HG02588 (cell line): ENCODE data around the gene DOK4.
A peak's percentile ranks its signal among the peaks of the same experiment; 100 is the strongest.

Source experiments
- ATAC-seq: cut with Tn5 transposase; IDR thresholded peaks from one replicate; pipeline ENCODE4 v1.9.1; 2021; ENCODE audit warnings: mild to moderate bottlenecking, moderate library complexity; ENCODE audit not compliant: unreplicated experiment

DOK4 gene

DNA sequence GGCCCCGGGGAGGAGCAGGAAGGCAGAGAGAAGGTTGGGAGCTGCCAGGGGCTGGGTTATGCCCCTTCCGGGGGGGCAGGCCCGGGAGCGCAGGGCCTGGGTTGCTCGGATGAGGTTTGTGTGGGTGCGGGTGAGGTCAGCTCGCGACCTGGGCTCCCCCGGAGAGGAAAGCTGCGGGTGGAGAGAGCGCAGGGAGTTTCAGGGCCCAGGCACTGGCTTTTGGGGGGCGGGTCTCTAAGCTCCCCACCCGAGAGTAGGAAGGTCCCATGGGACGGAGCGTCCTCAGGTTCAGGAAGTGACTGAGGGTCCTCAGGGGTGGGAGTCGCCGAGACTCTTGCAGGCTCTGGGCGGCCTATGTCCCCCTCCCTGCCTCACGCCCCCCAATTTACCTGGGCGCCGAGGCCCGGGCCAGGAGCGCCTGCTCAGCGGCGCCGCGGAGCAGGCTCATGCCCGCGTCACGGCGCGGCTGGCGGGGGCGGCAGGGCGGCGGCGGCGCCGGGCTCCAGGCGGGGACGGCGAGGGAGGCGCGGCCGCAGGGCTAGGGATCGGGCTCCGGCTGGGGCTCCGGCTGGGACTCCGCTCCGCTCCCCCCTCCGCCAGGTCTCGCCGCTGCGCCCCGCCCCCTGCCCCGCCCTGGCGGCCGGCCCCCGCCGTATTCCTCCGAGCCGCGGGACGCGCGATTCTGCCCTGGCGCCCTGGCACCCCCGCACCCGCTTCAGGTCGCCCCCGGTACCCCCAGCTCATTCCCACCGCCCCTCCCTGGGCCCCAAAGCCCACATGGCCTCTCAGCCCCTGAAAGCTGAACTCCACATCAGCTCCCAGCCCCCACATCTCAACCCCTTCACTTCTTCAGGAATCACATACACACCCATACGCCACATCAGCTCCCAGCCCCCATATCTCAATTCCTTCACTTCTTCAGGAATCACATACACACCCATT is at the start of gene DOK4:
DOK4 (minus strand) TSS at position 578 of the 942 bp plus-strand sequence. CDS start 6,986 bp downstream, outside the sequence.
- peak; percentile 76 for ATAC-seq

DNA sequence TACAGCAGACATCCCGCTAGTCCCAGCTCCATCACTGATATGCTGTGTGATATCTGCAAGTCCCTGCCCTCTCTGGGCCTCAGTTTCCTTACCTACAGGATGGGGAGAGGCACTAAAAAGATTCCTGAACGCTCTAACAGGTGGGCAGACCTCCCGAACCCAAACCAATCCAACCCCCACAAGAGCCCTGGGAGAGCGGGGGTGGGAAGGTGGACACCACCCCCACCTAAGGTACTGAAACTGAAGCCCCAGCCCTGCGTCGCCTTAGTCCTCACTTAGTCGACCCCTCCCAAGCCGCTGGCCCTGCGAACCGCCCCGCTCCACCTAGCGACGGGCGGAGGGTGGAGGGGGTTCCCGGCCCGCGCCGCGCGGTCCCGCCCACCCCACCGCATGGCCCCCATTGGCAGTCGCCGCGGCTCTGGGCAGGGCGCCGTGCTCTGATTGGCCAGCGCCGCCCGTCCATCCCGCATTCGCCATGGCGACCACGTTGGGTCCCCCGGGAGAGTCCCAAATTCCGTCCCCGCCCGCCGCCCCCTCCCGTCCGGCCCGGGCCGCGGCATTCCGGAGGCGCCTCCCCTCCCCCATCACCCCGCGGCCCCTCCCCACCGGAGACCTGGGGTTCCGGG is 49.5 kb upstream of the DOK4 start:
- ATAC-seq: peak; percentile 69

DNA sequence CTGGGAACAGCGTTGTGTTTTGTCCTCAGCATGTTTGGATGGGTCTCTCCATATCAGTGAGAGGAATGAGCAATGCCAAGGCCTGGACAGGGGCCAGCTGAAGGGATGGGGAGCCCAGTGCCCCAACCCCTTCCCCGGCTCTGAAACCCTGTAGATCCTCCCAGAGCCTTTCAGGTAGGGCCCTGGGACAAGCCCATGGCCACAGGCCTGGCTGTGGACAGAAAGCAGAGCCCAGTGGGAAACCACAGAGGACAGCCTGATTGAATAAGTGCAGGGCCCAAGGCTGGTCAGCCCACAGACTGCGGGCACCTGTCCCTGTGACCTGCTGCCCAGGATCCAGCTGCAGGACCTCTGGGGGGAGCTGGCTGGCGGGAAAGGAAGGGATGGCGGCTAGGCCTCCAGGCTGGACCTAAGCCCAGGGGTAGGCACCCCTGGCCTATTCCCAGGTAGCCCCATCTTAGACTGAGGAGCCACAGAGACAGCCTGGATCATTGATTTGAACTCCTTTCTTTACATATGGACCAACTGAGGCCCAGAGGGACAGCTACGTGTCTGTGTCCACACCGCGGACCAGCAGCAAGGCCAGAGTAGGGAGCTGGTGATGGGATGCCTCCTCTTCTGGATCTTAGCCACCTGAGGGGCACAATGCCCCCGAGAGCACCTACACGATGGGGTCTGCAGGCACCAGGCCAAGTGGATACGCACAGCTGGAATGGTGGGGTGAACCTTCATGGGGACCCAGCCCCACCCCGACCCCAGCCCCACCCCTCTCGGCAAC is 48.8 kb upstream of the DOK4 start:
- ATAC-seq: no peak

DNA sequence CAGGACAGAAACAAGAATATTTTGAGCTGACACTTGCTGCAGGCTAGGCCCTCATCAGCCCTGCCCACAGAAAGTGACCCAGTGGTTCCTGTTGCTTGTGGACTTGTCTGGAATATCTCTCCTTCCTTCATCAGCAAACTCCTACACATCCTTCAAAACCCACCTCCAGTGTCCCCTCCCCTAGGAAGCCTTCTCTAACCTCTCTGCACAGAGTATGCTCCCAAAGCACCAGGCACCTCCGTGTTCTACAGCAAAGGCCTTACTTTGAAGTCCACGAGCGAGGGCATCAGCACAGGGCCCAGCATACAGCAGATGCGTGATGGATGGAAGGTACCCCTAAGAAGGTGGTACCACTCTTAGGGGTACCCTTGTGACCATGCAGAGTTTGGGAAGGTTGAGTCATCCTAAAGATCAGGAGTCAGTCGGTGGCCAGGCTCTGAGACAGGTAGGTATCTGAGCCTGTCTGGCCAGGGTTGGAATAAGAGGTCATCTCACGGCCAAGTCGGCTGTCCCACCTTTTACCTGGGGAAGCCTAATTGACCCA is 48.1 kb upstream of the DOK4 start:
- ATAC-seq: no peak

DNA sequence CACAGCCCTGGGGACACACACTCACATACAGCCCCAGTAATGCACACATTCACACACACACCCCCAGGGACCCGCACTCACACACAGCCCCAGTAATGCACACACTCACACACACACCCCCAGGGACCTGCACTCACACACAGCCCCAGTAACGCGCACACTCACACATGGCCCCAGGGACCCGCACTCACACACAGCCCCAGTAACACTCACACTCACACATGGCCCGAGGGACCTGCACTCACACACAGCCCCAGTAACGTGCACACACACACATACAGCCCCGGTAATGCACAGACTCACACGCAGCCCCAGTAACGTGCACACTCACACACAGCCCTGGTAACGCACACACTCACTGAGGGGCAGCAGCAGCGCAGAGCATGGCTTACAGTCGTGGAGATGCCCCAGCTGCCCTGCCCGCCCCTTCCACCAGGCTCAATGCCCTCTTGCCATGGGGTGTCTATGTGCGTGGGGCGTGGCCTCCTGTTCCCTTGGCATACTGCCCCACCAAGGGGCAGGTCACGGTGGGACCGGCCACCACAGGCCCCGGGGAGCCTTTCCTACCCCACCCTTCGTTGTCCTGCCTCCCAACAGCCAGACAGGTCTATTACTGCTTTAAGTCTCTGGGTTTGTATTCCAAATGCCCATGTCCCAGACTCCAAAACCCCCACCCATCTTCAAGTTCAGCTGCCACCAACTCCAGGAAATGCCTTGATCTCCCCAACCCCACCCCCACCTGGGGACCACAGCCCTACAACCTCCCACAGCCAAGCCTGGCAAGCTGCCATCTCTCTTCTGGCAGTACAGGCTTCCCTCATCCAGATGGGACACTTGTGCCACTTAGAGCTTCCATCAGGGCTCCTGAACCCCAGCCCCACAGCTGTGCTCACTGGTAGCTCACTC is 47.4 kb upstream of the DOK4 start:
- no peak for ATAC-seq

DNA sequence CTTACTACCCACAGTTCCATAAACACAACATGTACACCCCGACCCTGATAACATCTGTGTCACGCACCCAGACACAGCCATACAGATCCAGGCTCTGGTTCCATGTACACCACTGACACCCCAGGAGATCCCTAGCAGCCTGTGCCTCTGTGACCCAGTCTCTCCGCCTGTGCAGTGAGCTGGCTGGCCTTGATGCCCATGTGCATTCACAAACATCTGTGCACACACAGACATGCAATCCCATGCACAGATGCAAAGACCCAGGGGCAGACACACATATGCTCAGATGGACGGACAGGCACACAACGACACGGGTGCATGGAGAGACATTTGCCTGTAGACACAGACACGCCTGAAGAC is 46.0 kb upstream of the DOK4 start:
- no peak for ATAC-seq

DNA sequence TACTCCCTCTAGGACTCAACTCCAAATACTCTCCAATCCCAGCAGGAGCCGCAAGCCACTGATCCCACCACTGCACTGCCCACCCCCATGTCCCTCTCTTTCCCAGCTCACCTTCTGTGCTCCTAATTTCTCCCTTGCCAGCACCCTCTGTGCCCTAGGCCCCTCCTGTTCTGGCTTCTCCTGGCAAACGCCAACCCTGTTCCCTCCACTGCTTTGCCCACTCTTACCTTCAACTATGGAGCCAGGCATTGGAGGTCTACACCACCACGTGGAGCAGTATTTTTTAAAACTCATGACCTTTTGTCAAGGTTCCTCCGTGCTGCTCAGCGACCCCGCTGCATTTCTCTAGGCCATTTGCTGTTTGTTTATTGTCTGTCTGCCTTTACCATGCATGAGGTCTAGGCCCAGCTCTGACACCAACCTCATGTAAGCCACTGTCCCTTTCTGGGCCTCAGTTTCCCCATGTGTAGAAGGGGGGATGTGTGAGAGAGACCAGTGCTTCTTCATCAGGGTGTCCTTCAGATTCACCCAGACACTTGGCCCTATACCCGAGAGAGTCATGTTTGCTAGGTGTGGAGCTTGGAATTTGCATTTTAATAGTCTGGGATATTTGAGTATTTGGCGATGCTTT is 45.5 kb upstream of the DOK4 start:
- no peak for ATAC-seq

DNA sequence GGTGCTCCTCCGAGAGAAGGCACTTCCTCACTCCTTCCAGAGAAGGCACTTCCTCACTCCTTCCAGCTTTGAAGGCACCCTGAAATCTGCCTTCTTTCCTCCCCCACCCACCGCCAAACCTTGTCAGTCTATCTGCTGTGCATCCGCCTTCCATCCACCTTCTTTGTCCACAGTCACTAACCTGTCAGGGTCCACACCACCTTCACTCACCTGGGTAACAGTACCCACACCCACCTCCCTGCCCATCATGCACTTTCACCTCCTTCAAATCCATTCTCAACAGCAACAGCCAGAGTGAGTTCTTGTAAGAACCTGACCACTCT is 44.9 kb upstream of the DOK4 start:
- no peak for ATAC-seq

DNA sequence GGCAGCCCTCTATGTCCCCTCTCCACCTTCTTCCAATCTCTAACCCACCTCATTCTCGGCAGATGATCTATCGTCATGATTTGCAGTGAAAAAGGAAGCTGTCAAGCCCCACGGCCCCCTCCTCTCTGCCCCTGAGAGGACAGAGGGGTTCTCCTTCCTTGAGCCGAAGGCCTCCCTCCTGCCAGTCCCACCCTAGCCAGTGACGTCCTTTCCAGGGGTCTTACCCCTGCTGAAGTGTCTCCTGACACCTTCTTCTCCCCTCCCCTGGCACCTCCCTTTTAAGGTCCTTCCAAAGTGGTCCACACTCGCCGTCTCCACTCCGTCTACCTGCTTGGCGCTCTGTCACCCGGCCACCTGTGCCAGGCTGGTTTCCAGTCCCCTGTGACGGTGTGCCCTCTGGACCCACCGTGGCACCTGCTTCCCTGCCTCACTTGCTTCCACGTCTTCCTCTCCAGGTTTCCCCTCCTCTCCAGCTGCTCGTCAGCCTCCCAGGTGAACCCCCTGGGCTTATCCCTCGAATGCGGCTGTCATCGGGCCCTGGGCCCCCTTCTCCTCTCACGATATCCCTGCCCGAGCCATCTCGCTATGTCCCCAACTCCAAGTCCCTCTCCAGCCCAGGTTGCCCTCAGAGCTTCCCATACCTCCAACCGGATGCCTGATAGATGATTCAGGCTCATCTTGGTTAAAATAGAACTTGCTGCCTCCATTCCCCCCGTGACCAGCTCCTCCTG is 44.4 kb upstream of the DOK4 start:
- ATAC-seq: no peak

DNA sequence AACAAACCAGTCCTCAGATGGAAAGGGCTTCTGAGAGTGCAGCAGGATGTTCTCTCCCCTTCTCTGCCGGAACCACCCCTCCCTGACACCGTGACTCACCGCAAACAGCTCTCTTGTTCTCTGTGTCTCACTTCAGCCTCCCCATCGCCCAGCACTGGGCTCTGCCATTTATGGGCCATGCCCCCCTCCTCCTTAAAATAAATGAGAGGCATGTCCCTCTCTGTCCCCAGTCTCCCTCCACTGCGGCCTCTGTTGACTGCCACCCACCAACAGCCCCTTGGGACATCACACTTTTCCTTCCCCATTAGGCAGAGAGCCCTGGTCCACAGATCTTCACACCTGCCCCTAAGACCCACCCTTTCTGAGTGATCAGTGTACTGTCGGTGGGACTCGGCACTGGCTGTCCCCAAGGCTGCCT is 43.8 kb upstream of the DOK4 start:
- peak; percentile 49 for ATAC-seq

DNA sequence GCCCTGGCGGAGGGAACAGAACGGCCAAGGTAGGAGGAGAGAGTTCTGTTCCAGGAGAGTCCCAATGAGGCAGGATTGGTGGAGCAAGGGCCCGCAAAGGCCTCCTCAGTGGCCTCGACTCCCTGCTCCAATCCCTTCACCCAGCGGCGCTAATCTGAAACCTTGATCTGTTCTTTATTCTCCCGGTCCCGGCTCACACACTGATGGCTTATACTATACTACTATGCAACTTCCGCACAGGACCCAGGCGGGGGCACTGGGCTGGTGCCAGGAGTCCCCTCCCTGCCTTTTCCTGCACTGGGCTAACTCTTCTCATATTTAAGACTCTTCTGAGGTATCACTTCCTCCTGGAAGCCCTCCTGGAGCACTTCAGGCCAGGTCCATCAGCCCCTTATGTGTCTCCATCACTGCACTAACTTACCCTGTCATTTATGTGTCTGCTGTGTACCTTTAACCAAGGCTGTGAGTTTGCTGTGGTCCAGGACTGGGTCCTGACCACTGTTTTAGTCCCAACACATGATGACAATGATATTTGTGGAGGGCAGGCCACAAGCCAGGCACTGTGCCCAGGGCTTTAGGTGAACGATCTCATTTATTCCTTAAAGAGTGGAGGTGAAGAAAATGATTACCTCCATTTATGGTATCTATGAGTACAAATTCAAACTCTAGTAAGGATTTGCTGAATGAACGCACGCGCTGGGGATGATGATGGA is 43.3 kb upstream of the DOK4 start:
- ATAC-seq: no peak

DNA sequence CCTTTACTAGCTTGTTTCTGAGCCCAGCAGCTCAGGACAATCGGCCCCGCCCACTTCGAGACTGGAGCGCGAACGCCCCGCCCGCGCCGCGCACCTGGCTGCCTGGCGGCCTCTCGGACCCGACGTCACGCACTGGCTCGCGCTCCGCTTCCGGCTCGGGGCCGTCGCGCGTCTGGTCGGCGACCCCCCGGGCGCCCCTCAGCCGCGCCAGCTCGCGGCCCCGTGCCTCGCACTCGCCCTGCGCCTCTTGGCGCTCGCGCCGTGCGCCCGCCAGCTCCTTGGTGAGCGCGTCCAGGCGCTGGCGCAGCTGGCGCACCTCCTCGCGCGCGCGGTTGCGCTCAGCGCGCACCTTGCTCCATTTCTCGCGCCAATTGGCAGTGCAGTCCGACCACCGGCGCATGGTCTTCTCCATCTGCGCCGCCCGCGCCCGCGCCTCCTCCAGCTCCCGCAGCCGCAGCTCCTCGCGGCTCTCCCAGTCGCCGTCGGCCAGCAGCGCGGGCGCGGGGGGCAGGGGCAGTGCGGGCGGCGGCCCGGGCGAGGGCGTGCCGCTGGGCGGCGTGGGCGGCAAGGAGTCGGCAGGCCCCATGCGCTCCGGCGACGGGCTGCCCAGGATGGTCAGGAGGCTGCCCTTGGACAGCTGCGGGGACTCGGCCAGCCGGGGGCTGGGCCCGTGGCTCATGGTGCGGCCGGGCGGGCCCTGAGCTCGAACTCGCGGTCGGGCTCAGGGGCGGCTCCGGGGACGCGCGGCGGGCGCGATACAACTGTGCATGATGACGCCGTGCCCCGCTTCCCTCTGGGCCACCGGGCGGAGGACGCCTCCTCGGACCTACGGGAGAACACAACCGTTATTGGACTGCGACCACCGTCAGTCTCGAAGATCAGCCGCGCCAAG is 42.5 kb upstream of the DOK4 start:
- ATAC-seq: no peak

DNA sequence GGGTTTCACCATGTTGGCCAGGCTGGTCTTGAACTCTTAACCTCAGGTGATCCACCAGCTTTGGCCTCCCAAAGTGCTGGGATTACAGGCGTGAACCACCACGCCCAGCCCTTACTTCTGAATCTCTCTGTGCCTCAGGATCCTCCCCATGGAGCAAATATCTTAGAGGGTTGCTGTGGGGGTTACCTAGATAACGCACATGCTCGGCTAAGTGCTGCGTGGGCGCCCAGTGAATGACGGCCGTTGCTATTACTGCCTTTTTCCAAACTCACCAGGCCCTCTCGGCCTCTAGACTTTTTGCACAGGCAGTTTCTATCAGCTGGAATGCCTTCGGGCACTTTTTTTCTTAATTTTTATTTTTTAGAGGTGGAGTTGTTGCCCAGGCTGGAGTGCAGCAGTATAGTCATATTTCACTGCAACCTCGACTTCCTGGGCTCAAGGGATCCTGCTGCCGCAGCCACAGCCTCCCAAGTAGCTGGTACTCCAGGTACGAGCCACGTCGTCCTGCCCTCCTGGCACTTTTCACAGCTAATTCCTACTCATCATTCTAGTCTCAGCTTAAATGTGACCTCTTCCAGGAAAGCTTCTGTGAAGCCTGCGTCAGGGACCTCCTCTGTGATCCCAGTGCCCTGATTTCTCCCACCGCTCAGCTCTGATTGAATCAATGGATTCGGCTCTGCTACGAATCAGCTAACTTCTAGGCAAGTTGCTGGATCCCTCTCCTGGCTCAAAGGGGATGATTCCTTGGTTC is 41.5 kb upstream of the DOK4 start:
- ATAC-seq: no peak

DNA sequence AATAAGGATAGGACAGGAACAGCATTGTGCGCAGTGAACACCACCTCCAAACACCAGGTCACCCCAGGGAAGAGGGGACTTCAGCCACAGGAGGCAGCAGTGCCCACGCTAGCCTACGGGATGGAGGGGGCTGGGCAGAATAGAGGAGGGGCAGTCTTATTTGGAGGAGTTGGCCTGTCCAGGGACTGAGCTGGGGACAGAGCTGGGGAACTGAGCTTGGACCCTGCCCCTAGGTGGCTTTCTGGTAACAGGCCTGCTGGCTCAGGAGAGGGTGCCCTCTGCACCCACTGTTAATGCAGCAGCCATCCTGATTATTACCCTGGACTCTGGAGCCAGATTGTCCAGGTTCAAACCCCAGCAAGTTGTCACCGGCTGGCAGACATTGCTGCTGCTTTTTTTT is 40.7 kb upstream of the DOK4 start:
- ATAC-seq: no peak

DNA sequence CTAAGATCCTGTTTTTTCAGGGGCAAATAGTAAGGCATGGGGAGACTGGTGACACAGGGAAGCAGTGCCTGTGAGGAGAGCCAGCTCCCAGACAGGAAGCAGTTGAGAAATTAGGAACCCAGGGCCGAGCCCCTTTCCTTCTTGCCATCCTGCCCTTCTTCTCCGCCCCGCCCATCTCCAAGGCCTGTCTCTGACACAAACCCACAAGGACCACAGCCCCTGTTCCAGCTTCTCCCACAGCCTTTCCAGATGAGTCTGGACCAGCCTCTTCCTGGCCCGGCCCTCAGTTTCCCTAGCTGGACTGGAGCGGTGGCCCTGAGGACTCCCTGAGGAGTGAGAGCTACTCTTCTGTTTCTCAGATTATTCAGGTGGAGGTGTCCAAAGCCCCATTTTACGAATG is 40.2 kb upstream of the DOK4 start:
- ATAC-seq: no peak

DNA sequence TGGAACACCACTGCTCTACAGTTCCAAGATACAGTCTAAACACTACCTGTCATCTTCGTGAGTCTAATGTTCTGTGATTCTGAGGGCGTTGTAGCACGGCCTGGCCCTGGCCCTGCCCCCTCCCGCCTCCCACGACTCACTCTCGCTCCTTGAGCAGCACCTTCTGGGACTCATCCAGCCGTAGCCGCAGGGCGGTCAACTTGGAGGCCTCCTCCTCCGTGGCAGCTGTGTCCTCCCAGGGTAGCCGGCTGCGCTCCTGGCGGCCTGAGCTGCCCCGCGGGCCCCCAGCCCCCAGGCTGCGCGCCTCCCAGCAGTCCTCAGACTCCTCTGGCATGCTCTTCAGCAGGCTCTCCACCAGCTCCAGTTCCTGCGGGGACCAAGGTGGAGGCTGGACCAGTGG is 39.5 kb upstream of the DOK4 start:
- no peak for ATAC-seq

DNA sequence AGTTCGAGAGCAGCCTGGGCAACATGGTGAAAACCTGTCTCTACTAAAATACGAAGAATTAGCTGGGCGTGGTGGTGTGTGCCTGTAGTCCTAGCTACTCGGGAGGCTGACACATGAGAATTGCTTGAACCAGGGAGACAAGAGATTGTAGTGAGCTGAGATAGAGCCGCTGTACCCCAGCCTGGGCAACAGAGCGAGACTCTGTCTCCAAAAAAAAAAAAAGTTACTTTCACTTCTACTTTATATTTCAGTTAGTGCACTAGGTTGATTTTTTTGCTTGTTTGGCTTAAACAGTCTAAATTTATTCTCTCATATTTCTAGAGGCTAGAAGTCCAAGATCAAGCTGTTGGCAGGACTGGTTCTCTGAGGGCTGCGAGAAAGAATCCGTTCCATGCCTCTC is 36.7 kb upstream of the DOK4 start:
- no peak for ATAC-seq
